ENCODE results near the gene RBBP6.

DNA sequence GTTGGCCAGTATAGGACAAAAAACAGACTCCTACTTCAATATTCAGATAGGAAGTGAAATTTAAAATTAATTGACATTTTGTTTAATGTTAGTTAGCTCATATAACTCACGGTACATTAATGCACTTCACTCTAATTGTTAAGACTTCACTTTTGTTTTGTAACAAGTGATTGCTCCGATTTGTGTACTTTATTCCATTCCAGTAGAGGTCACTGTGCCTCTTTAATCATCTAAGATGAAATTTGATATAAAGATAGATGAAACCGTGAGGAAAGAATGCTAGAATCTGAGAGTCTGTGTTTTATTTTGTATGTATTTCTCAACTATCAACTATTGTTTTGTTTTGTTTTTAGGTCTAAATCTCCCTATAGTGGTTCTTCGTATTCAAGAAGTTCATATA, 29.0 kb downstream of the RBBP6 start:
- TF ChIP-seq, protein P1, sequence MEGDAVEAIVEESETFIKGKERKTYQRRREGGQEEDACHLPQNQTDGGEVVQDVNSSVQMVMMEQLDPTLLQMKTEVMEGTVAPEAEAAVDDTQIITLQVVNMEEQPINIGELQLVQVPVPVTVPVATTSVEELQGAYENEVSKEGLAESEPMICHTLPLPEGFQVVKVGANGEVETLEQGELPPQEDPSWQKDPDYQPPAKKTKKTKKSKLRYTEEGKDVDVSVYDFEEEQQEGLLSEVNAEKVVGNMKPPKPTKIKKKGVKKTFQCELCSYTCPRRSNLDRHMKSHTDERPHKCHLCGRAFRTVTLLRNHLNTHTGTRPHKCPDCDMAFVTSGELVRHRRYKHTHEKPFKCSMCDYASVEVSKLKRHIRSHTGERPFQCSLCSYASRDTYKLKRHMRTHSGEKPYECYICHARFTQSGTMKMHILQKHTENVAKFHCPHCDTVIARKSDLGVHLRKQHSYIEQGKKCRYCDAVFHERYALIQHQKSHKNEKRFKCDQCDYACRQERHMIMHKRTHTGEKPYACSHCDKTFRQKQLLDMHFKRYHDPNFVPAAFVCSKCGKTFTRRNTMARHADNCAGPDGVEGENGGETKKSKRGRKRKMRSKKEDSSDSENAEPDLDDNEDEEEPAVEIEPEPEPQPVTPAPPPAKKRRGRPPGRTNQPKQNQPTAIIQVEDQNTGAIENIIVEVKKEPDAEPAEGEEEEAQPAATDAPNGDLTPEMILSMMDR (IDR thresholded peaks at IDR 0.05; ENCODE audit: insufficient read depth, low read length) = no peak
- TF ChIP-seq, protein P2, sequence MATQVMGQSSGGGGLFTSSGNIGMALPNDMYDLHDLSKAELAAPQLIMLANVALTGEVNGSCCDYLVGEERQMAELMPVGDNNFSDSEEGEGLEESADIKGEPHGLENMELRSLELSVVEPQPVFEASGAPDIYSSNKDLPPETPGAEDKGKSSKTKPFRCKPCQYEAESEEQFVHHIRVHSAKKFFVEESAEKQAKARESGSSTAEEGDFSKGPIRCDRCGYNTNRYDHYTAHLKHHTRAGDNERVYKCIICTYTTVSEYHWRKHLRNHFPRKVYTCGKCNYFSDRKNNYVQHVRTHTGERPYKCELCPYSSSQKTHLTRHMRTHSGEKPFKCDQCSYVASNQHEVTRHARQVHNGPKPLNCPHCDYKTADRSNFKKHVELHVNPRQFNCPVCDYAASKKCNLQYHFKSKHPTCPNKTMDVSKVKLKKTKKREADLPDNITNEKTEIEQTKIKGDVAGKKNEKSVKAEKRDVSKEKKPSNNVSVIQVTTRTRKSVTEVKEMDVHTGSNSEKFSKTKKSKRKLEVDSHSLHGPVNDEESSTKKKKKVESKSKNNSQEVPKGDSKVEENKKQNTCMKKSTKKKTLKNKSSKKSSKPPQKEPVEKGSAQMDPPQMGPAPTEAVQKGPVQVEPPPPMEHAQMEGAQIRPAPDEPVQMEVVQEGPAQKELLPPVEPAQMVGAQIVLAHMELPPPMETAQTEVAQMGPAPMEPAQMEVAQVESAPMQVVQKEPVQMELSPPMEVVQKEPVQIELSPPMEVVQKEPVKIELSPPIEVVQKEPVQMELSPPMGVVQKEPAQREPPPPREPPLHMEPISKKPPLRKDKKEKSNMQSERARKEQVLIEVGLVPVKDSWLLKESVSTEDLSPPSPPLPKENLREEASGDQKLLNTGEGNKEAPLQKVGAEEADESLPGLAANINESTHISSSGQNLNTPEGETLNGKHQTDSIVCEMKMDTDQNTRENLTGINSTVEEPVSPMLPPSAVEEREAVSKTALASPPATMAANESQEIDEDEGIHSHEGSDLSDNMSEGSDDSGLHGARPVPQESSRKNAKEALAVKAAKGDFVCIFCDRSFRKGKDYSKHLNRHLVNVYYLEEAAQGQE (IDR thresholded peaks at IDR 0.05; ENCODE audit: insufficient replicate concordance, low read depth) = no peak

All from HL-60 (cell line).